Neural progenitor cell (in vitro differentiated cells): ENCODE measurements around the gene RASEF.

ENCODE experiments used
- EZH2 ChIP-seq: fragments of 200-600 bp; sonication (generic); IDR thresholded peaks from 2 replicates; pipeline ENCODE4 v1.6.1; 2017; ENCODE audit warnings: antibody characterized with exemption, mild to moderate bottlenecking, moderate library complexity
- EZH2phosphoT487 ChIP-seq: fragments of 200-600 bp; sonication (generic); IDR thresholded peaks from 2 replicates; pipeline ENCODE4 v1.6.1; 2017; ENCODE audit warnings: antibody characterized with exemption
- TF ChIP-seq, protein P1 (sequence below): fragments of 200-600 bp; sonication (generic); IDR thresholded peaks from 2 replicates; pipeline ENCODE4 v1.5.1; 2017; ENCODE audit warnings: antibody characterized with exemption, mild to moderate bottlenecking

DNA sequence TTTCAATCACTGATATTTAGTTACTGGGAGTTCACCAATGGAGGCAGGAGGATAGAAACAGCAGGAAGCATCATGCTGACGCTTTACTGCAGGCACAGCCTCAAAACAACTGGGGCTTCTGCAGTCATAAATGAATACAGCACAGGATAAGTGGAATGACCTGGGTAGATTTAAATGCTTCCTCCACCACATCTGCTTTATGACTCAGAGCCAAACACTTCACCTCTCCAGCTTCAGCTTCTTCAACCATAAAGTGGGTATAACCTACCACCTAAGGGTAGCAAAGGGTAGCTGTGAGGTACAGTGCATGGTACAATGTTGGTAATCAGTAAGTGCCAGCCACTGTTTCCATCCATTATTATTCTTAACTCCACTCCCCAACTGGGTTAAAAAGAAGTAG is 28.4 kb downstream of the RASEF start:
- TF ChIP-seq, protein P1, sequence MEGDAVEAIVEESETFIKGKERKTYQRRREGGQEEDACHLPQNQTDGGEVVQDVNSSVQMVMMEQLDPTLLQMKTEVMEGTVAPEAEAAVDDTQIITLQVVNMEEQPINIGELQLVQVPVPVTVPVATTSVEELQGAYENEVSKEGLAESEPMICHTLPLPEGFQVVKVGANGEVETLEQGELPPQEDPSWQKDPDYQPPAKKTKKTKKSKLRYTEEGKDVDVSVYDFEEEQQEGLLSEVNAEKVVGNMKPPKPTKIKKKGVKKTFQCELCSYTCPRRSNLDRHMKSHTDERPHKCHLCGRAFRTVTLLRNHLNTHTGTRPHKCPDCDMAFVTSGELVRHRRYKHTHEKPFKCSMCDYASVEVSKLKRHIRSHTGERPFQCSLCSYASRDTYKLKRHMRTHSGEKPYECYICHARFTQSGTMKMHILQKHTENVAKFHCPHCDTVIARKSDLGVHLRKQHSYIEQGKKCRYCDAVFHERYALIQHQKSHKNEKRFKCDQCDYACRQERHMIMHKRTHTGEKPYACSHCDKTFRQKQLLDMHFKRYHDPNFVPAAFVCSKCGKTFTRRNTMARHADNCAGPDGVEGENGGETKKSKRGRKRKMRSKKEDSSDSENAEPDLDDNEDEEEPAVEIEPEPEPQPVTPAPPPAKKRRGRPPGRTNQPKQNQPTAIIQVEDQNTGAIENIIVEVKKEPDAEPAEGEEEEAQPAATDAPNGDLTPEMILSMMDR = no peak
- no peak for TF ChIP-seq EZH2
- TF ChIP-seq EZH2phosphoT487 = no peak
